Hematopoietic multipotent progenitor cell treated with erythropoietin and hydrocortisone succinate and interleukin-3 and kit ligand, for 6 days (in vitro differentiated cells): Measurements from ENCODE around the gene ZNF521.
A peak's percentile ranks its signal among the peaks of the same experiment; 100 is the strongest.

Experiments
- DNase-seq: peaks from one replicate; pipeline ENCODE4 v3.0.0-alpha.2; 2015

ZNF521 gene

GRCh38 chr18:25244924-25245698 lies 106.9 kb downstream of the ZNF521 start:
- no peak for DNase-seq

GRCh38 chr18:25244170-25244569 lies 107.8 kb downstream of the ZNF521 start:
- peak; percentile 64 for DNase-seq

GRCh38 chr18:25243754-25244153 lies 108.2 kb downstream of the ZNF521 start:
- DNase-seq, result peak; percentile 59

- DNase-seq, result no peak
These were observed 108.7 kb downstream of the ZNF521 start for GRCh38 chr18:25243257-25243656.

GRCh38 chr18:25240420-25240770 lies 111.6 kb downstream of the ZNF521 start:
- no peak for DNase-seq

- peak; percentile 92 for DNase-seq
These were observed 112.2 kb downstream of the ZNF521 start for GRCh38 chr18:25239581-25240419.

GRCh38 chr18:25239151-25239550 lies 112.8 kb downstream of the ZNF521 start:
- DNase-seq, result no peak

GRCh38 chr18:25237571-25238267 lies 114.2 kb downstream of the ZNF521 start:
- DNase-seq, result no peak

- no peak for DNase-seq
These were observed 115.2 kb downstream of the ZNF521 start for GRCh38 chr18:25236736-25237135.

GRCh38 chr18:25235401-25236042 lies 116.4 kb downstream of the ZNF521 start:
- DNase-seq, result peak; percentile 79

GRCh38 chr18:25234740-25235345 lies 117.1 kb downstream of the ZNF521 start:
- no peak for DNase-seq

- DNase-seq, result no peak
These were observed 117.7 kb downstream of the ZNF521 start for GRCh38 chr18:25234322-25234639.

- peak; percentile 56 for DNase-seq
These were observed 118.2 kb downstream of the ZNF521 start for GRCh38 chr18:25233528-25234321.

- no peak for DNase-seq
These were observed 120.7 kb downstream of the ZNF521 start for GRCh38 chr18:25231327-25231691.

- peak; percentile 45 for DNase-seq
These were observed 121.2 kb downstream of the ZNF521 start for GRCh38 chr18:25230658-25231326.

GRCh38 chr18:25229920-25230319 lies 122.0 kb downstream of the ZNF521 start:
- no peak for DNase-seq

- peak; percentile 98 for DNase-seq
These were observed 122.9 kb downstream of the ZNF521 start for GRCh38 chr18:25229081-25229480.

GRCh38 chr18:25228410-25228809 lies 123.6 kb downstream of the ZNF521 start:
- no peak for DNase-seq

- DNase-seq, result peak; percentile 61
These were observed 126.8 kb downstream of the ZNF521 start for GRCh38 chr18:25225151-25225550.

- DNase-seq, result no peak
These were observed 127.8 kb downstream of the ZNF521 start for GRCh38 chr18:25223899-25224886.
